Measurements from ENCODE around the gene WDR6. TPM values are rescaled to one million over a fixed set of nuclear protein-coding genes. Genes with fewer than 3 reads are reported as not detected.

WDR6 gene
- total and polyA plus RNA-seq, 4 donors: 80.3 to 138 (median 109) TPM

- Histone ChIP-seq H3K9ac (ENCODE audit: insufficient read depth in 1 of 2, low read length in 2 of 2) (no peak overlapping the region), H3K9me3 (ENCODE audit: control insufficient read depth in 4 of 4, insufficient read depth in 3 of 4, low read length in 3 of 4) (no peaks in the 10 kb centered on the region), H3K4me1 (ENCODE audit: control insufficient read depth in 5 of 5, insufficient read depth in 5 of 5, low read length in 5 of 5) (peaks cover 0 to 2% (median 0%) of the 10 kb centered on the region in 5 donors), H3K4me3 (no peak overlapping the region), H3K27ac (ENCODE audit: low read depth in 1 of 2, low read length in 1 of 2) (no peak overlapping the region), H3K27me3 (ENCODE audit: control insufficient read depth in 3 of 3, insufficient read depth in 3 of 3, low read length in 2 of 3) (no peaks in the 10 kb centered on the region), H3K36me3 (ENCODE audit: control insufficient read depth in 4 of 4, insufficient read depth in 4 of 4, low read length in 4 of 4) (peaks cover 4 to 22% (median 13%) of the 10 kb centered on the region in 4 donors)
- no peak for TF ChIP-seq CTCF (IDR thresholded peaks at IDR 0.05; ENCODE audit: control extremely low read depth, extremely low read depth)
- no peak for ATAC-seq (ENCODE audit: insufficient read depth, low FRiP score)
- no peak for DNase-seq
- 88 to 95% methylated on average over 4 of the region's 4 CpGs for WGBS, 2 donors
These were observed 44.3 kb upstream of the WDR6 start for GRCh38 chr3:48962939-48963338.

- H3K4me1 ChIP-seq (ENCODE audit: control insufficient read depth in 5 of 5, insufficient read depth in 5 of 5, low read length in 5 of 5): peaks cover 0 to 2% (median 0%) of the 10 kb centered on the region in 5 donors
- ATAC-seq (ENCODE audit: insufficient read depth, low FRiP score): no peak
- no peak for DNase-seq
- H3K4me3 ChIP-seq: no peak overlapping the region
- H3K27me3 ChIP-seq (ENCODE audit: control insufficient read depth in 3 of 3, insufficient read depth in 3 of 3, low read length in 2 of 3): no peaks in the 10 kb centered on the region
- H3K9me3 ChIP-seq (ENCODE audit: control insufficient read depth in 4 of 4, insufficient read depth in 3 of 4, low read length in 3 of 4): no peaks in the 10 kb centered on the region
- no peak overlapping the region for H3K27ac ChIP-seq (ENCODE audit: low read depth in 1 of 2, low read length in 1 of 2)
- no peak overlapping the region for H3K9ac ChIP-seq (ENCODE audit: insufficient read depth in 1 of 2, low read length in 2 of 2)
- peaks cover 4 to 23% (median 16%) of the 10 kb centered on the region in 4 donors for H3K36me3 ChIP-seq (ENCODE audit: control insufficient read depth in 4 of 4, insufficient read depth in 4 of 4, low read length in 4 of 4)
- no peak for TF ChIP-seq CTCF (IDR thresholded peaks at IDR 0.05; ENCODE audit: control extremely low read depth, extremely low read depth)
- WGBS, 2 donors: 90 to 91% methylated on average over 2 of the region's 2 CpGs
These were observed 43.6 kb upstream of the WDR6 start for GRCh38 chr3:48963591-48963990.

- no peak for TF ChIP-seq CTCF (IDR thresholded peaks at IDR 0.05; ENCODE audit: control extremely low read depth, extremely low read depth)
- no peak for DNase-seq
- Histone ChIP-seq H3K27me3 (ENCODE audit: control insufficient read depth in 3 of 3, insufficient read depth in 3 of 3, low read length in 2 of 3) (no peaks in the 10 kb centered on the region), H3K27ac (ENCODE audit: low read depth in 1 of 2, low read length in 1 of 2) (no peak overlapping the region), H3K36me3 (ENCODE audit: control insufficient read depth in 4 of 4, insufficient read depth in 4 of 4, low read length in 4 of 4) (peaks cover 7 to 33% (median 27%) of the 10 kb centered on the region in 4 donors), H3K4me3 (no peak overlapping the region), H3K9ac (ENCODE audit: insufficient read depth in 1 of 2, low read length in 2 of 2) (no peak overlapping the region), H3K4me1 (ENCODE audit: control insufficient read depth in 5 of 5, insufficient read depth in 5 of 5, low read length in 5 of 5) (no peaks in the 10 kb centered on the region), H3K9me3 (ENCODE audit: control insufficient read depth in 4 of 4, insufficient read depth in 3 of 4, low read length in 3 of 4) (no peaks in the 10 kb centered on the region)
- WGBS, 2 donors: 86 to 93% methylated on average over 3 of the region's 3 CpGs
- no peak for ATAC-seq (ENCODE audit: insufficient read depth, low FRiP score)
These were observed 40.8 kb upstream of the WDR6 start for GRCh38 chr3:48966367-48966766.

- H3K4me1 ChIP-seq (ENCODE audit: control insufficient read depth in 5 of 5, insufficient read depth in 5 of 5, low read length in 5 of 5): no peaks in the 10 kb centered on the region
- 80 to 91% methylated on average over 7 of the region's 7 CpGs for WGBS, 2 donors
- no peaks in the 10 kb centered on the region for H3K27me3 ChIP-seq (ENCODE audit: control insufficient read depth in 3 of 3, insufficient read depth in 3 of 3, low read length in 2 of 3)
- no peaks in the 10 kb centered on the region for H3K9me3 ChIP-seq (ENCODE audit: control insufficient read depth in 4 of 4, insufficient read depth in 3 of 4, low read length in 3 of 4)
- ATAC-seq (ENCODE audit: insufficient read depth, low FRiP score) (no peak), DNase-seq (no peak)
- no peak for TF ChIP-seq CTCF (IDR thresholded peaks at IDR 0.05; ENCODE audit: control extremely low read depth, extremely low read depth)
- no peak overlapping the region for H3K4me3 ChIP-seq
- peaks cover 9 to 38% (median 32%) of the 10 kb centered on the region in 4 donors for H3K36me3 ChIP-seq (ENCODE audit: control insufficient read depth in 4 of 4, insufficient read depth in 4 of 4, low read length in 4 of 4)
- H3K27ac ChIP-seq (ENCODE audit: low read depth in 1 of 2, low read length in 1 of 2): no peak overlapping the region
- H3K9ac ChIP-seq (ENCODE audit: insufficient read depth in 1 of 2, low read length in 2 of 2): no peak overlapping the region
These were observed 40.3 kb upstream of the WDR6 start for GRCh38 chr3:48966876-48967361.

Data from lung (tissue), 12 donors.